GM19023 (cell line): ENCODE results near the gene ZSWIM8.
"Not testable (repeated sequence)": the region's sequence is repeated elsewhere in the genome, so short reads cannot be mapped to it uniquely, and the experiment has no call there.

Experiments used
- ATAC-seq: cut with Tn5 transposase; IDR thresholded peaks from one replicate; pipeline ENCODE4 v1.9.1; 2021; ENCODE audit warnings: mild to moderate bottlenecking, moderate library complexity; ENCODE audit not compliant: unreplicated experiment

Gene ZSWIM8

GRCh38 chr10:73813333-73813732 lies 27.9 kb downstream of the ZSWIM8 start:
- ATAC-seq = no peak

GRCh38 chr10:73814276-73814895 lies 29.0 kb downstream of the ZSWIM8 start:
- ATAC-seq = no peak

GRCh38 chr10:73814896-73815718 lies 29.7 kb downstream of the ZSWIM8 start:
- ATAC-seq = no peak

- ATAC-seq = no peak
Observed at GRCh38 chr10:73815719-73816030, 30.3 kb downstream of the ZSWIM8 start.

GRCh38 chr10:73816917-73817729 lies 31.7 kb downstream of the ZSWIM8 start:
- ATAC-seq = no peak

- no peak for ATAC-seq
Observed at GRCh38 chr10:73817826-73818225, 32.4 kb downstream of the ZSWIM8 start.

GRCh38 chr10:73818402-73818801 lies 33.0 kb downstream of the ZSWIM8 start:
- no peak for ATAC-seq

- no peak for ATAC-seq
Observed at GRCh38 chr10:73819081-73819480, 33.7 kb downstream of the ZSWIM8 start.

GRCh38 chr10:73819513-73820093 lies 34.2 kb downstream of the ZSWIM8 start:
- no peak for ATAC-seq

GRCh38 chr10:73823391-73823790 lies 38.0 kb downstream of the ZSWIM8 start:
- no peak for ATAC-seq

GRCh38 chr10:73824146-73824725 lies 38.8 kb downstream of the ZSWIM8 start:
- no peak for ATAC-seq

GRCh38 chr10:73827346-73828089 lies 42.1 kb downstream of the ZSWIM8 start:
- ATAC-seq = no peak

- ATAC-seq = no peak
Observed at GRCh38 chr10:73828161-73828560, 42.8 kb downstream of the ZSWIM8 start.

GRCh38 chr10:73829090-73829489 lies 43.7 kb downstream of the ZSWIM8 start:
- ATAC-seq = not testable (repeated sequence)

- no peak for ATAC-seq
Observed at GRCh38 chr10:73836427-73836980, 51.1 kb downstream of the ZSWIM8 start.

- ATAC-seq = no peak
Observed at GRCh38 chr10:73837072-73837471, 51.7 kb downstream of the ZSWIM8 start.

GRCh38 chr10:73838008-73838567 lies 52.7 kb downstream of the ZSWIM8 start:
- ATAC-seq = no peak

- no peak for ATAC-seq
Observed at GRCh38 chr10:73838827-73839226, 53.4 kb downstream of the ZSWIM8 start.

- no peak for ATAC-seq
Observed at GRCh38 chr10:73839276-73839966, 54.0 kb downstream of the ZSWIM8 start.
